H9 (cell line): ENCODE measurements around the gene DAPK1. TPM values are rescaled to one million over a fixed set of nuclear protein-coding genes. Genes with fewer than 3 reads are reported as not detected.

Experiments used
- DNase-seq: peaks from one replicate; pipeline ENCODE4 v3.0.0-alpha.2; 2017
- H2AFZ ChIP-seq: one replicate; pipeline ENCODE4 v1.6.1; 2013; ENCODE audit warnings: mild to moderate bottlenecking, low read length, control low read depth, moderate library complexity
- H2AK5ac ChIP-seq: 2 replicates; pipeline ENCODE4 v1.6.1; 2013; ENCODE audit warnings: low read length, control low read depth, mixed read lengths; ENCODE audit not compliant: insufficient read length
- H2BK120ac ChIP-seq: one replicate; pipeline ENCODE4 v1.6.1; 2013; ENCODE audit warnings: low read depth, mild to moderate bottlenecking, low read length, control low read depth, inconsistent platforms; ENCODE audit not compliant: poor library complexity, severe bottlenecking
- H2BK12ac ChIP-seq: 2 replicates; pipeline ENCODE4 v1.6.1; 2013; ENCODE audit warnings: low read length, control low read depth, mixed read lengths, low read depth; ENCODE audit not compliant: insufficient read length
- H2BK15ac ChIP-seq: 2 replicates; pipeline ENCODE4 v1.6.1; 2013; ENCODE audit warnings: low read depth, low read length, control low read depth
- H2BK20ac ChIP-seq: one replicate; pipeline ENCODE4 v1.6.1; 2013; ENCODE audit warnings: low read depth, mild to moderate bottlenecking, low read length, control low read depth, inconsistent platforms; ENCODE audit not compliant: poor library complexity, severe bottlenecking
- H2BK5ac ChIP-seq: 2 replicates; pipeline ENCODE4 v1.6.1; 2013; ENCODE audit warnings: low read length, control low read depth, mixed read lengths; ENCODE audit not compliant: insufficient read length
- H3K14ac ChIP-seq: 2 replicates; pipeline ENCODE4 v1.6.1; 2013; ENCODE audit warnings: low read length, control low read depth; ENCODE audit not compliant: insufficient read depth
- H3K18ac ChIP-seq: 2 replicates; pipeline ENCODE4 v1.6.1; 2013; ENCODE audit warnings: low read depth, mild to moderate bottlenecking, mixed read lengths, low read length, control low read depth; ENCODE audit not compliant: insufficient read length
- H3K23ac ChIP-seq: 2 replicates; pipeline ENCODE4 v1.6.1; 2013; ENCODE audit warnings: low read length, control low read depth, mixed read lengths, low read depth; ENCODE audit not compliant: insufficient read length
- H3K23me2 ChIP-seq: 2 replicates; pipeline ENCODE4 v1.6.1; 2013; ENCODE audit warnings: low read depth, mild to moderate bottlenecking, mixed read lengths, low read length, control low read depth; ENCODE audit not compliant: insufficient read length, poor library complexity, severe bottlenecking
- H3K27ac ChIP-seq: 2 replicates; pipeline ENCODE4 v1.5.1; 2013; ENCODE audit warnings: low read length, control low read depth, mixed read lengths, low read depth; ENCODE audit not compliant: insufficient read length
- H3K27me3 ChIP-seq: 2 replicates; pipeline ENCODE4 v1.6.1; 2013; ENCODE audit warnings: low read length, control low read depth, inconsistent platforms; ENCODE audit not compliant: insufficient read depth
- H3K4ac ChIP-seq: 2 replicates; pipeline ENCODE4 v1.6.1; 2013; ENCODE audit warnings: low read depth, mild to moderate bottlenecking, control low read depth, inconsistent platforms, low read length, moderate library complexity
- H3K4me1 ChIP-seq: 2 replicates; pipeline ENCODE4 v1.6.1; 2013; ENCODE audit warnings: low read length, control low read depth, inconsistent platforms; ENCODE audit not compliant: insufficient read depth
- H3K4me2 ChIP-seq: 2 replicates; pipeline ENCODE4 v1.6.1; 2013; ENCODE audit warnings: low read length, control low read depth, mixed read lengths; ENCODE audit not compliant: insufficient read length, insufficient read depth
- H3K56ac ChIP-seq: 2 replicates; pipeline ENCODE4 v1.6.1; 2013; ENCODE audit warnings: low read depth, mild to moderate bottlenecking, mixed read lengths, low read length, control low read depth; ENCODE audit not compliant: insufficient read length
- H3K79me1 ChIP-seq: 2 replicates; pipeline ENCODE4 v1.6.1; 2013; ENCODE audit warnings: low read depth, mild to moderate bottlenecking, moderate library complexity, low read length, control low read depth, inconsistent platforms; ENCODE audit not compliant: insufficient read depth, poor library complexity, severe bottlenecking
- H3K79me2 ChIP-seq: 2 replicates; pipeline ENCODE4 v1.6.1; 2013; ENCODE audit warnings: low read length, control low read depth, inconsistent platforms; ENCODE audit not compliant: insufficient read depth
- H3K9ac ChIP-seq: 2 replicates; pipeline ENCODE4 v1.6.1; 2013; ENCODE audit warnings: low read length, control low read depth, mixed read lengths; ENCODE audit not compliant: insufficient read length; ENCODE audit errors: extremely low read depth
- H3K9me3 ChIP-seq: one replicate; pipeline ENCODE4 v1.6.1; 2013; ENCODE audit warnings: low read depth, low read length, inconsistent platforms; ENCODE audit not compliant: control insufficient read depth
- H3T11ph ChIP-seq: one replicate; pipeline ENCODE4 v1.6.1; 2013; ENCODE audit warnings: mild to moderate bottlenecking, low read length, control low read depth, inconsistent platforms
- H4K20me1 ChIP-seq: one replicate; pipeline ENCODE4 v1.6.1; 2013; ENCODE audit not compliant: control insufficient read depth, insufficient read length, insufficient read depth
- H4K5ac ChIP-seq: 2 replicates; pipeline ENCODE4 v1.6.1; 2013; ENCODE audit warnings: low read depth, mild to moderate bottlenecking, mixed read lengths, low read length, control low read depth; ENCODE audit not compliant: insufficient read length
- H4K8ac ChIP-seq: replicated peaks from 2 replicates; pipeline ENCODE4 v1.6.1; 2013; ENCODE audit warnings: low read length, control low read depth, mixed read lengths, low read depth; ENCODE audit not compliant: insufficient read length
- H4K91ac ChIP-seq: 2 replicates; pipeline ENCODE4 v1.6.1; 2013; ENCODE audit warnings: low read depth, mild to moderate bottlenecking, moderate library complexity, mixed read lengths, low read length, control low read depth; ENCODE audit not compliant: insufficient read length
- H3K27ac Mint-ChIP-seq, 3 experiments: 2 replicates in 2 of 3; 3 replicates in 1 of 3; pipeline ENCODE4 v1.8.0; 2020 to 2021; ENCODE audit warnings: mixed read lengths in 3 of 3, mild to moderate bottlenecking in 1 of 3, moderate library complexity in 1 of 3
- H3K27me3 Mint-ChIP-seq: 2 replicates; pipeline ENCODE4 v1.8.0; 2021; ENCODE audit warnings: low read depth, mild to moderate bottlenecking, moderate library complexity, mixed read lengths
- H3K36me3 Mint-ChIP-seq, 3 experiments: 2 replicates in 2 of 3; 3 replicates in 1 of 3; pipeline ENCODE4 v1.8.0; 2020 to 2021; ENCODE audit warnings: low read depth in 3 of 3, mixed read lengths in 3 of 3; ENCODE audit not compliant: insufficient read depth in 1 of 3
- H3K4me1 Mint-ChIP-seq, 2 experiments: 2 replicates each; pipeline ENCODE4 v1.8.0; 2020; ENCODE audit warnings: mixed read lengths in 2 of 2
- H3K4me3 Mint-ChIP-seq, 2 experiments: 2 replicates in 1 of 2; 3 replicates in 1 of 2; pipeline ENCODE4 v1.8.0; 2020 to 2021; ENCODE audit warnings: mild to moderate bottlenecking in 2 of 2, mixed read lengths in 2 of 2, moderate library complexity in 1 of 2
- H3K9me3 Mint-ChIP-seq, 2 experiments: 2 replicates in 1 of 2; 3 replicates in 1 of 2; pipeline ENCODE4 v1.8.0; 2020; ENCODE audit warnings: mild to moderate bottlenecking in 2 of 2, mixed read lengths in 2 of 2, moderate library complexity in 1 of 2
- WGBS: extraction: QIAGEN DNeasy Blood & Tissue Kit; methylation state at CpG from one replicate; pipeline ENCODE4 v1.1.7; 2013; ENCODE audit warnings: missing lambda C conversion rate, low lambda C conversion rate, mixed read lengths; ENCODE audit not compliant: insufficient read length; ENCODE audit errors: extremely low coverage; 5-methylcytosine and 5-hydroxymethylcytosine counted together
- total RNA-seq: library from RNA; stranded (reverse); gene quantifications from 2 replicates; pipeline ENCODE4 v1.2.1, GENCODE V29; 2021
- TF ChIP-seq, protein P1 (sequence below): fragments of 200-600 bp; sonication (generic); conservative IDR thresholded peaks from 3 replicates; pipeline ENCODE4 v1.8.0; 2021; ENCODE audit warnings: antibody characterized with exemption, mild to moderate bottlenecking

DAPK1 gene
- total RNA-seq, 1 experiment from 2014 or later, result 79.4 TPM

DNA sequence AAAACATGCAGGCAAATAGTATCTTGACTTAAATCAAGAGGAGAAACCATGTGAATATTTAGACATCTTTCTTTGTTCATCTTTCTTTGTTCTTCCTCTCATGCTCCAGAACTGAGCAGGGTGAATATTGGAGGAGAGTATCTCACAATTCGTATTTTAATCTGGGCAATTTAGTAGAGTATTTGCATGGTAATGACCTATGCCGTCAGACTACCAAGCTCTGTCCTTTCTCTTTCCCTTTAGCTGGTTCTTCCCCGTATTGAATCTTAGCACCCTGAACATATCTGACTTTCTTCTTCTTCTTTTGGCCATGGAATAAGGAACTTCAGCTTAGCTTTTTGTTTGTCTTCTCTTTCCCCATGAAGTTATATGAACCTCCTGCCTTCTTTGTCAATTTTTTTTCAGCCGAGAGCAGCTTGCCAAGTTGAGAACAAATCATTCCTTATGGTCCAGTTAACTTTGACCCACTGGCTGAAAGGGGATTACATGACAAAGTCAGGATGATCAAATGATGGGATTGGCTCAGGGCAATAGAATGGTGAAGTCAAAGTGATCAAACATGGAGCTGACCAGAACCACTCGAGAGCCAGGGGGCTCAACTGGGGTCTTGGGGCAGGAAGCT, 95.8 kb downstream of the DAPK1 start:
- no peak overlapping the region for H2BK15ac ChIP-seq
- H3K18ac ChIP-seq, result no peak overlapping the region
- no peak overlapping the region for H3T11ph ChIP-seq
- peaks cover 9% of the 10 kb centered on the region; the same call in 1 of the 2 replicates for H3K4me1 ChIP-seq
- H2BK20ac ChIP-seq, result no peak overlapping the region
- Mint-ChIP-seq H3K4me1 (peaks cover 33 to 41% of the 10 kb centered on the region in 2 experiments), H3K36me3 (no peaks in the 10 kb centered on the region), H3K4me3 (peak overlapping the region in 1 of 2 experiments; percentile 4; a peak in 1 of 5 replicates), H3K27me3 (no peaks in the 10 kb centered on the region), H3K27ac (peak overlapping the region in 2 of 3 experiments; percentile 3 to 15; a peak in 2 of 7 replicates), H3K9me3 (no peaks in the 10 kb centered on the region)
- no peak overlapping the region for H4K5ac ChIP-seq
- no peaks in the 10 kb centered on the region for H3K9me3 ChIP-seq
- no peak overlapping the region for H4K8ac ChIP-seq
- no peak overlapping the region for H2BK12ac ChIP-seq
- H2AK5ac ChIP-seq, result no peak overlapping the region
- DNase-seq, result no peak
- H3K56ac ChIP-seq, result no peak overlapping the region
- H2BK5ac ChIP-seq, result no peak overlapping the region
- H2BK120ac ChIP-seq, result no peak overlapping the region
- H3K14ac ChIP-seq, result no peak overlapping the region
- TF ChIP-seq, protein P1, sequence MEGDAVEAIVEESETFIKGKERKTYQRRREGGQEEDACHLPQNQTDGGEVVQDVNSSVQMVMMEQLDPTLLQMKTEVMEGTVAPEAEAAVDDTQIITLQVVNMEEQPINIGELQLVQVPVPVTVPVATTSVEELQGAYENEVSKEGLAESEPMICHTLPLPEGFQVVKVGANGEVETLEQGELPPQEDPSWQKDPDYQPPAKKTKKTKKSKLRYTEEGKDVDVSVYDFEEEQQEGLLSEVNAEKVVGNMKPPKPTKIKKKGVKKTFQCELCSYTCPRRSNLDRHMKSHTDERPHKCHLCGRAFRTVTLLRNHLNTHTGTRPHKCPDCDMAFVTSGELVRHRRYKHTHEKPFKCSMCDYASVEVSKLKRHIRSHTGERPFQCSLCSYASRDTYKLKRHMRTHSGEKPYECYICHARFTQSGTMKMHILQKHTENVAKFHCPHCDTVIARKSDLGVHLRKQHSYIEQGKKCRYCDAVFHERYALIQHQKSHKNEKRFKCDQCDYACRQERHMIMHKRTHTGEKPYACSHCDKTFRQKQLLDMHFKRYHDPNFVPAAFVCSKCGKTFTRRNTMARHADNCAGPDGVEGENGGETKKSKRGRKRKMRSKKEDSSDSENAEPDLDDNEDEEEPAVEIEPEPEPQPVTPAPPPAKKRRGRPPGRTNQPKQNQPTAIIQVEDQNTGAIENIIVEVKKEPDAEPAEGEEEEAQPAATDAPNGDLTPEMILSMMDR, result no peak
- H4K20me1 ChIP-seq, result no peaks in the 10 kb centered on the region
- peaks cover 2% of the 10 kb centered on the region; the same call in 1 of the 2 replicates for H3K79me2 ChIP-seq
- H2AFZ ChIP-seq, result no peak overlapping the region
- no peaks in the 10 kb centered on the region for H3K79me1 ChIP-seq
- no peak overlapping the region for H4K91ac ChIP-seq
- H3K23ac ChIP-seq, result no peak overlapping the region
- no peak overlapping the region for H3K27ac ChIP-seq
- H3K4ac ChIP-seq, result no peak overlapping the region
- no peaks in the 10 kb centered on the region for H3K23me2 ChIP-seq
- no CpG with 5 or more reads among the region's 5 CpGs for WGBS
- H3K4me2 ChIP-seq, result no peak overlapping the region
- no peaks in the 10 kb centered on the region for H3K27me3 ChIP-seq
- no peak overlapping the region for H3K9ac ChIP-seq
